Measurements from ENCODE around the gene IL23A.

DNA sequence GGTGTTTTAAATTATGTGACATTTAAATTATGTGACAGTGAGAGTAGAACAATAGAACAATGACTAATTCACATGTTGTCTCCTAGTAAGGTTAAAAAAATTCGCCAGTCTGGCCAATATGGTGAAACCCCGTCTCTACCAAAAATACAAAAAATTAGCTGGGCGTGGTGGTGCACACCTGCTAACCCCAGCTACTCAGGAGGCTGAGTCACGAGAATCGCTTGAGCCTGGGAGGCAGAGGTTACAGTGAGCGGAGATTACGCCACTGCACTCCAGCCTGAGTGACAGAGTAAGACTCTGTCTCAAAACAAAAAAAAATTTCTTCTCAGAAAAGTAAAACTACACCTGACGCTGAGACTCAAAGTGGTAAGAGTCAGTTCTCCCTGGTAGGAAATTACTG is 41.3 kb upstream of the IL23A start:
- TF ChIP-seq, protein P1, sequence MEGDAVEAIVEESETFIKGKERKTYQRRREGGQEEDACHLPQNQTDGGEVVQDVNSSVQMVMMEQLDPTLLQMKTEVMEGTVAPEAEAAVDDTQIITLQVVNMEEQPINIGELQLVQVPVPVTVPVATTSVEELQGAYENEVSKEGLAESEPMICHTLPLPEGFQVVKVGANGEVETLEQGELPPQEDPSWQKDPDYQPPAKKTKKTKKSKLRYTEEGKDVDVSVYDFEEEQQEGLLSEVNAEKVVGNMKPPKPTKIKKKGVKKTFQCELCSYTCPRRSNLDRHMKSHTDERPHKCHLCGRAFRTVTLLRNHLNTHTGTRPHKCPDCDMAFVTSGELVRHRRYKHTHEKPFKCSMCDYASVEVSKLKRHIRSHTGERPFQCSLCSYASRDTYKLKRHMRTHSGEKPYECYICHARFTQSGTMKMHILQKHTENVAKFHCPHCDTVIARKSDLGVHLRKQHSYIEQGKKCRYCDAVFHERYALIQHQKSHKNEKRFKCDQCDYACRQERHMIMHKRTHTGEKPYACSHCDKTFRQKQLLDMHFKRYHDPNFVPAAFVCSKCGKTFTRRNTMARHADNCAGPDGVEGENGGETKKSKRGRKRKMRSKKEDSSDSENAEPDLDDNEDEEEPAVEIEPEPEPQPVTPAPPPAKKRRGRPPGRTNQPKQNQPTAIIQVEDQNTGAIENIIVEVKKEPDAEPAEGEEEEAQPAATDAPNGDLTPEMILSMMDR (IDR thresholded peaks at IDR 0.05): no peak
- TF ChIP-seq EP300 (IDR thresholded peaks at IDR 0.05): no peak
- TF ChIP-seq POLR2A (IDR thresholded peaks at IDR 0.05): no peak

All from gastroesophageal sphincter (tissue), 3 donors.